ENCODE data around the gene ARFGAP1. TPM values are rescaled to one million over a fixed set of nuclear protein-coding genes. Genes with fewer than 3 reads are reported as not detected.

ARFGAP1 gene
- total RNA-seq, 1 donor from 2014 or later, result 208 TPM

GRCh38 chr20:63329331-63330083 lies 56.9 kb downstream of the ARFGAP1 start:
- no peak overlapping the region for H3K4me3 Mint-ChIP-seq

GRCh38 chr20:63330084-63330760 lies 57.6 kb downstream of the ARFGAP1 start:
- no peaks in the 10 kb centered on the region for H3K27me3 Mint-ChIP-seq (ENCODE audit: low read depth)
- H3K4me1 Mint-ChIP-seq, result peaks cover 7% of the 10 kb centered on the region
- H3K9me3 Mint-ChIP-seq, result peaks cover 7% of the 10 kb centered on the region
- no peak overlapping the region for H3K4me3 Mint-ChIP-seq
- H3K27ac Mint-ChIP-seq, result peak overlapping the region; percentile 50
- DNase-seq (ENCODE audit: low spot score in 2 of 2, unreplicated experiment in 2 of 2), result no peak
- peaks cover 3% of the 10 kb centered on the region for H3K36me3 Mint-ChIP-seq
- TF ChIP-seq CTCF (IDR thresholded peaks at IDR 0.05; ENCODE audit: unreplicated experiment), result no peak

More at GRCh38 chr20:63329331-63330083, 56.9 kb downstream of the ARFGAP1 start:
- Mint-ChIP-seq H3K36me3 (peaks cover 3% of the 10 kb centered on the region), H3K4me1 (peaks cover 7% of the 10 kb centered on the region), H3K9me3 (peaks cover 7% of the 10 kb centered on the region), H3K27ac (no peak overlapping the region), H3K27me3 (ENCODE audit: low read depth) (no peaks in the 10 kb centered on the region)
- TF ChIP-seq CTCF (IDR thresholded peaks at IDR 0.05; ENCODE audit: unreplicated experiment), result no peak
- no peak for DNase-seq (ENCODE audit: low spot score in 2 of 2, unreplicated experiment in 2 of 2)

- Mint-ChIP-seq H3K36me3 (peaks cover 3% of the 10 kb centered on the region), H3K27me3 (ENCODE audit: low read depth) (peaks cover 6% of the 10 kb centered on the region), H3K27ac (peak overlapping the region; percentile 50), H3K4me3 (no peak overlapping the region), H3K4me1 (peaks cover 7% of the 10 kb centered on the region), H3K9me3 (peaks cover 7% of the 10 kb centered on the region)
- no peak for TF ChIP-seq CTCF (IDR thresholded peaks at IDR 0.05; ENCODE audit: unreplicated experiment)
- no peak for DNase-seq (ENCODE audit: low spot score in 2 of 2, unreplicated experiment in 2 of 2)
Measured at GRCh38 chr20:63330940-63331339, 58.3 kb downstream of the ARFGAP1 start.

- Mint-ChIP-seq H3K36me3 (peaks cover 3% of the 10 kb centered on the region), H3K27ac (no peak overlapping the region), H3K4me3 (no peak overlapping the region), H3K27me3 (ENCODE audit: low read depth) (peaks cover 9% of the 10 kb centered on the region), H3K4me1 (peaks cover 8% of the 10 kb centered on the region), H3K9me3 (peaks cover 7% of the 10 kb centered on the region)
- DNase-seq (ENCODE audit: low spot score in 2 of 2, unreplicated experiment in 2 of 2), result no peak
- TF ChIP-seq CTCF (IDR thresholded peaks at IDR 0.05; ENCODE audit: unreplicated experiment), result no peak
Measured at GRCh38 chr20:63331741-63332400, 59.3 kb downstream of the ARFGAP1 start.

GRCh38 chr20:63332488-63333240 lies 60.1 kb downstream of the ARFGAP1 start:
- peaks cover 7% of the 10 kb centered on the region for H3K9me3 Mint-ChIP-seq
- H3K4me1 Mint-ChIP-seq, result peaks cover 15% of the 10 kb centered on the region

More at GRCh38 chr20:63332488-63333240, 60.1 kb downstream of the ARFGAP1 start:
- H3K27me3 Mint-ChIP-seq (ENCODE audit: low read depth), result peaks cover 13% of the 10 kb centered on the region
- no peak overlapping the region for H3K27ac Mint-ChIP-seq
- H3K4me3 Mint-ChIP-seq, result no peak overlapping the region
- no peak for TF ChIP-seq CTCF (IDR thresholded peaks at IDR 0.05; ENCODE audit: unreplicated experiment)
- no peak for DNase-seq (ENCODE audit: low spot score in 2 of 2, unreplicated experiment in 2 of 2)
- peaks cover 3% of the 10 kb centered on the region for H3K36me3 Mint-ChIP-seq

All from mesothelial cell of epicardium (in vitro differentiated cells).